Measurements from ENCODE around the gene GRIK2.
"Not testable (repeated sequence)": the region's sequence is repeated elsewhere in the genome, so short reads cannot be mapped to it uniquely, and the experiment has no call there.

GRIK2 gene

GRCh38 chr6:101393251-101393828 is at the start of gene GRIK2:
TSS of gene GRIK2 (plus strand) at chr6:101393708.
- H3K4me3 ChIP-seq (ENCODE audit: low read length), result no peak within 1 kb of the TSS; the same call in 1 of the 2 replicates
- TF ChIP-seq ZNF274 (IDR thresholded peaks at IDR 0.05; ENCODE audit: low read depth, low read length), result no peak

- no peak overlapping the region for H3K4me3 ChIP-seq (ENCODE audit: low read length)
- no peak for TF ChIP-seq ZNF274 (IDR thresholded peaks at IDR 0.05; ENCODE audit: low read depth, low read length)
Observed at GRCh38 chr6:101344885-101345284, 48.6 kb upstream of the GRIK2 start.

- no peak overlapping the region for H3K4me3 ChIP-seq (ENCODE audit: low read length)
- TF ChIP-seq ZNF274 (IDR thresholded peaks at IDR 0.05; ENCODE audit: low read depth, low read length), result no peak
Observed at GRCh38 chr6:101348816-101349215, 44.7 kb upstream of the GRIK2 start.

- not testable (repeated sequence) for H3K4me3 ChIP-seq (ENCODE audit: low read length)
Observed at GRCh38 chr6:101350631-101351030, 42.9 kb upstream of the GRIK2 start.

- TF ChIP-seq ZNF274 (IDR thresholded peaks at IDR 0.05; ENCODE audit: low read depth, low read length), result no peak
- no peak overlapping the region for H3K4me3 ChIP-seq (ENCODE audit: low read length)
Observed at GRCh38 chr6:101351173-101351572, 42.3 kb upstream of the GRIK2 start.

- no peak overlapping the region for H3K4me3 ChIP-seq (ENCODE audit: low read length)
- no peak for TF ChIP-seq ZNF274 (IDR thresholded peaks at IDR 0.05; ENCODE audit: low read depth, low read length)
Observed at GRCh38 chr6:101352316-101352715, 41.2 kb upstream of the GRIK2 start.

GRCh38 chr6:101365181-101365580 is 28.3 kb upstream of the GRIK2 start:
- no peak overlapping the region for H3K4me3 ChIP-seq (ENCODE audit: low read length)
- no peak for TF ChIP-seq ZNF274 (IDR thresholded peaks at IDR 0.05; ENCODE audit: low read depth, low read length)

GRCh38 chr6:101379926-101380325 is 13.6 kb upstream of the GRIK2 start:
- no peak overlapping the region for H3K4me3 ChIP-seq (ENCODE audit: low read length)
- TF ChIP-seq ZNF274 (IDR thresholded peaks at IDR 0.05; ENCODE audit: low read depth, low read length), result no peak

- TF ChIP-seq ZNF274 (IDR thresholded peaks at IDR 0.05; ENCODE audit: low read depth, low read length), result no peak
Observed at GRCh38 chr6:101380897-101381630, 12.4 kb upstream of the GRIK2 start.

GRCh38 chr6:101383747-101384146 is 9.8 kb upstream of the GRIK2 start:
- not testable (repeated sequence) for H3K4me3 ChIP-seq (ENCODE audit: low read length)

More at GRCh38 chr6:101380897-101381630, 12.4 kb upstream of the GRIK2 start:
- no peak overlapping the region for H3K4me3 ChIP-seq (ENCODE audit: low read length)

- TF ChIP-seq ZNF274 (IDR thresholded peaks at IDR 0.05; ENCODE audit: low read depth, low read length), result no peak
- H3K4me3 ChIP-seq (ENCODE audit: low read length), result no peak overlapping the region
Observed at GRCh38 chr6:101386982-101387381, 6.5 kb upstream of the GRIK2 start.

- H3K4me3 ChIP-seq (ENCODE audit: low read length), result no peak overlapping the region
- no peak for TF ChIP-seq ZNF274 (IDR thresholded peaks at IDR 0.05; ENCODE audit: low read depth, low read length)
Observed at GRCh38 chr6:101391772-101392585, 1.5 kb upstream of the GRIK2 start.

GRCh38 chr6:101392586-101393230 is 800 bp upstream of the GRIK2 start:
- H3K4me3 ChIP-seq (ENCODE audit: low read length), result no peak overlapping the region

GRCh38 chr6:101393829-101394251 is 332 bp downstream of the GRIK2 start:
- TF ChIP-seq ZNF274 (IDR thresholded peaks at IDR 0.05; ENCODE audit: low read depth, low read length), result no peak
- no peak overlapping the region; the same call in 1 of the 2 replicates for H3K4me3 ChIP-seq (ENCODE audit: low read length)

More at GRCh38 chr6:101392586-101393230, 800 bp upstream of the GRIK2 start:
- TF ChIP-seq ZNF274 (IDR thresholded peaks at IDR 0.05; ENCODE audit: low read depth, low read length), result no peak
